Measurements from ENCODE around the gene IFNL2. TPM values are rescaled to one million over a fixed set of nuclear protein-coding genes. Genes with fewer than 3 reads are reported as not detected.

Gene IFNL2
- total and polyA plus RNA-seq, 9 of the 15 experiments (the other 6 are each of a cell fraction or from before 2014, with no cell fraction given), result not detected

DNA sequence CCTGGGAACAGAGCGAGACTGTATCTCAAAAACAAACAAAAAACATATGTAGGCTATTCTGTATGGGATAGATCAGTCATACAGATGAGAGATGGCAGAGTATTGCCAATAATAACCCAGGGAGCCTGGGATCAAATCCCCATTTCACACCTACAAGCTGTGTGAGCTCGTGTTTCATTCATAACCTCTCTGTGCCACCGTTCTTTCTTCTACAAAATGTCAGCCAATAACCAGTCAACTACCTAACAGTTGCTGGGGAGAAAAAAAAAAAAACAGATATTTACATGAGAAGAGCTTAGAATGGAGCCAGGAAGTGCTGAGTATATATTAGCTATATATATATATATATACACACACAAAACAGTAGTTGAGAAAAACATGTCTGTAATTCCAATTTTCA lies 6.5 kb upstream of the IFNL2 start (continued):
- TF ChIP-seq ZNF76 (CRISPR knock-in tag; IDR thresholded peaks at IDR 0.05; ENCODE audit: borderline replicate concordance) (no peak), ZNF224 (CRISPR knock-in tag; IDR thresholded peaks at IDR 0.05) (no peak), FUS (optimal IDR thresholded peaks at IDR 0.05; ENCODE audit: low read depth, low read length) (no peak), GATAD2B (IDR thresholded peaks at IDR 0.05; ENCODE audit: borderline replicate concordance) (no peak)

DNA sequence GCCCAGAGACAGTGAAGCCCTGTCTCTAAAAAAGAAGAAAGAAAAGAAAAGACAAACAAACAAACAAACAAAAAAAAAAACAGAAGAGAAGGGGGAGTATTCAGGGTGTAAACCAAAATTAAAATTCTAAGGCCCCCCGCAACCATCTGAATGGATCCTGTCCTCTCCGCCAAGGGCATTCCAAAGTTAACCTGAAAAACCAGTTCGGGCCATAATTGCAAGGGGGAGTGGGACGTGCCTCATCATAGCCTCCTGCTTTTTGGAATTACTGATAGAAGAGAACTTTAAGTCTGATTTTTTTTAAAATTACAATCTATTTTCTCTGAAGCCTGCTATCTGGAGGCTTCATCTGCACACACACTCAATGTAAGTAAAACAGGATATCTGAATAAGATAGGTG lies 5.7 kb upstream of the IFNL2 start:
- Histone ChIP-seq H3K9me1 (ENCODE audit: control insufficient read depth, insufficient read depth, low read length) (no peaks in the 10 kb centered on the region), H3K4me3 (no peak overlapping the region), H3K4me2 (ENCODE audit: insufficient read depth, low read length) (no peak overlapping the region), H4K20me1 (replicated peaks; ENCODE audit: control insufficient read depth, insufficient read depth, low read length) (no peaks in the 10 kb centered on the region), H3K79me2 (ENCODE audit: control insufficient read depth, insufficient read depth, low read length) (no peaks in the 10 kb centered on the region), H2AFZ (ENCODE audit: low read depth, low read length) (no peak overlapping the region), H3K9ac (ENCODE audit: insufficient read depth in 1 of 2, low read depth in 2 of 2, low read length in 2 of 2) (no peak overlapping the region; a peak in 1 of 4 replicates), H3K27ac (ENCODE audit: extremely low read depth, low read depth, low read length) (no peak overlapping the region), H3K4me1 (replicated peaks in 1 of 2; ENCODE audit: control insufficient read depth in 2 of 2, insufficient read depth in 2 of 2, low read length in 2 of 2) (peaks cover 17 to 31% of the 10 kb centered on the region in 2 experiments; a peak in 4 of 5 replicates), H3K36me3 (ENCODE audit: control insufficient read depth, insufficient read depth, low read length) (no peaks in the 10 kb centered on the region), H3K27me3 (ENCODE audit: control insufficient read depth in 2 of 2, insufficient read depth in 2 of 2, low read length in 2 of 2) (no peaks in the 10 kb centered on the region), H3K9me3 (replicated peaks; ENCODE audit: control insufficient read depth, insufficient read depth, low read depth, low read length) (no peaks in the 10 kb centered on the region)
- CTCF ChIA-PET (ENCODE audit: low intra/inter-chr PET ratio), result no interaction called here
- no TSS peak for BruUV-seq (replicated peaks)
- WGBS (ENCODE audit: insufficient coverage, low coverage, missing lambda C conversion rate), result 57% methylated on average over 4 of the region's 4 CpGs
- no peak for DNase-seq (ENCODE audit: extremely low read depth in 1 of 4, low spot score in 3 of 4)
- intact Hi-C loops (cut with micrococcal nuclease), result no loop called here
- no peak for FAIRE-seq
- POLR2A ChIA-PET, result interaction anchor here (0.6 kb wide), 1 partner anchor 153 kb away, joined by 3 read pairs; no protein-coding TSS in a partner anchor
- ATAC-seq, result no peak
- in situ Hi-C loops (cut with MboI), result no loop called here
- TF ChIP-seq LCOR (CRISPR knock-in tag; IDR thresholded peaks at IDR 0.05) (no peak), ZNF644 (tag; IDR thresholded peaks at IDR 0.05; ENCODE audit: low read depth) (no peak), ZNF57 (CRISPR knock-in tag; IDR thresholded peaks at IDR 0.05) (no peak), TBL1XR1 (IDR thresholded peaks at IDR 0.05; ENCODE audit: low read length in 2 of 2) (no peak), ZNF24 (IDR thresholded peaks at IDR 0.05) (no peak), ZNF41 (CRISPR knock-in tag; conservative IDR thresholded peaks at IDR 0.05) (no peak), HDAC3 (IDR thresholded peaks at IDR 0.05; ENCODE audit: borderline replicate concordance, partially characterized antibody) (no peak), THRB (CRISPR knock-in tag; conservative IDR thresholded peaks at IDR 0.05) (no peak), PYGO2 (tag; IDR thresholded peaks at IDR 0.05) (no peak)
- TF ChIP-seq, protein P1, sequence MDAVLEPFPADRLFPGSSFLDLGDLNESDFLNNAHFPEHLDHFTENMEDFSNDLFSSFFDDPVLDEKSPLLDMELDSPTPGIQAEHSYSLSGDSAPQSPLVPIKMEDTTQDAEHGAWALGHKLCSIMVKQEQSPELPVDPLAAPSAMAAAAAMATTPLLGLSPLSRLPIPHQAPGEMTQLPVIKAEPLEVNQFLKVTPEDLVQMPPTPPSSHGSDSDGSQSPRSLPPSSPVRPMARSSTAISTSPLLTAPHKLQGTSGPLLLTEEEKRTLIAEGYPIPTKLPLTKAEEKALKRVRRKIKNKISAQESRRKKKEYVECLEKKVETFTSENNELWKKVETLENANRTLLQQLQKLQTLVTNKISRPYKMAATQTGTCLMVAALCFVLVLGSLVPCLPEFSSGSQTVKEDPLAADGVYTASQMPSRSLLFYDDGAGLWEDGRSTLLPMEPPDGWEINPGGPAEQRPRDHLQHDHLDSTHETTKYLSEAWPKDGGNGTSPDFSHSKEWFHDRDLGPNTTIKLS (IDR thresholded peaks at IDR 0.05; ENCODE audit: borderline replicate concordance, low read depth), result no peak
- TF ChIP-seq, protein P2, sequence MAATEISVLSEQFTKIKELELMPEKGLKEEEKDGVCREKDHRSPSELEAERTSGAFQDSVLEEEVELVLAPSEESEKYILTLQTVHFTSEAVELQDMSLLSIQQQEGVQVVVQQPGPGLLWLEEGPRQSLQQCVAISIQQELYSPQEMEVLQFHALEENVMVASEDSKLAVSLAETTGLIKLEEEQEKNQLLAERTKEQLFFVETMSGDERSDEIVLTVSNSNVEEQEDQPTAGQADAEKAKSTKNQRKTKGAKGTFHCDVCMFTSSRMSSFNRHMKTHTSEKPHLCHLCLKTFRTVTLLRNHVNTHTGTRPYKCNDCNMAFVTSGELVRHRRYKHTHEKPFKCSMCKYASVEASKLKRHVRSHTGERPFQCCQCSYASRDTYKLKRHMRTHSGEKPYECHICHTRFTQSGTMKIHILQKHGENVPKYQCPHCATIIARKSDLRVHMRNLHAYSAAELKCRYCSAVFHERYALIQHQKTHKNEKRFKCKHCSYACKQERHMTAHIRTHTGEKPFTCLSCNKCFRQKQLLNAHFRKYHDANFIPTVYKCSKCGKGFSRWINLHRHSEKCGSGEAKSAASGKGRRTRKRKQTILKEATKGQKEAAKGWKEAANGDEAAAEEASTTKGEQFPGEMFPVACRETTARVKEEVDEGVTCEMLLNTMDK (IDR thresholded peaks at IDR 0.05; ENCODE audit: borderline replicate concordance, insufficient read depth, low read depth, low read length, poor library complexity, severe bottlenecking), result no peak
- TF ChIP-seq, protein P3, sequence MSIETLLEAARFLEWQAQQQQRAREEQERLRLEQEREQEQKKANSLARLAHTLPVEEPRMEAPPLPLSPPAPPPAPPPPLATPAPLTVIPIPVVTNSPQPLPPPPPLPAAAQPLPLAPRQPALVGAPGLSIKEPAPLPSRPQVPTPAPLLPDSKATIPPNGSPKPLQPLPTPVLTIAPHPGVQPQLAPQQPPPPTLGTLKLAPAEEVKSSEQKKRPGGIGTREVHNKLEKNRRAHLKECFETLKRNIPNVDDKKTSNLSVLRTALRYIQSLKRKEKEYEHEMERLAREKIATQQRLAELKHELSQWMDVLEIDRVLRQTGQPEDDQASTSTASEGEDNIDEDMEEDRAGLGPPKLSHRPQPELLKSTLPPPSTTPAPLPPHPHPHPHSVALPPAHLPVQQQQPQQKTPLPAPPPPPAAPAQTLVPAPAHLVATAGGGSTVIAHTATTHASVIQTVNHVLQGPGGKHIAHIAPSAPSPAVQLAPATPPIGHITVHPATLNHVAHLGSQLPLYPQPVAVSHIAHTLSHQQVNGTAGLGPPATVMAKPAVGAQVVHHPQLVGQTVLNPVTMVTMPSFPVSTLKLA (conservative IDR thresholded peaks at IDR 0.05), result no peak

All from K562 (cell line).